OCI-LY7 (cell line): ENCODE results near the gene FCHO2.

ENCODE experiments used
- CTCF ChIP-seq: fragments of 200-600 bp; sonication (generic); conservative IDR thresholded peaks from 2 replicates; pipeline ENCODE4 v1.5.1; 2014; ENCODE audit warnings: mild to moderate bottlenecking, antibody characterized with exemption, low read length, moderate library complexity, mixed read lengths
- EZH2phosphoT487 ChIP-seq: fragments of 200-600 bp; sonication (generic); IDR thresholded peaks from 2 replicates; pipeline ENCODE4 v1.6.1; 2018; ENCODE audit warnings: low read depth, borderline replicate concordance, mild to moderate bottlenecking, mixed run types, antibody characterized with exemption, low read length, moderate library complexity, mixed read lengths

GRCh38 chr5:73110190-73110589 lies 154.3 kb downstream of the FCHO2 start:
- TF ChIP-seq CTCF (no peak), EZH2phosphoT487 (no peak)
